Stomach (tissue), 4 donors: ENCODE results near the gene TMOD1.

Source experiments
- CTCF ChIP-seq, 7 experiments: fragments of 450-650 bp in 4 of 7; fragments of 200-600 bp in 3 of 7; sonication (generic) in 3 of 7; IDR thresholded peaks; one replicate each; pipeline ENCODE4 v1.5.1; 2016 to 2019; ENCODE audit warnings: antibody characterized with exemption in 7 of 7, control low read depth in 2 of 7, mild to moderate bottlenecking in 1 of 7
- EP300 ChIP-seq: sonication (generic); formaldehyde crosslinking; IDR thresholded peaks from one replicate; pipeline ENCODE4 v1.6.1; 2017; ENCODE audit warnings: antibody characterized with exemption
- POLR2A ChIP-seq, 4 donors: fragments of 450-650 bp; IDR thresholded peaks; one replicate each; pipeline ENCODE4 v1.6.1; 2016; ENCODE audit warnings: antibody characterized with exemption in 4 of 4, control low read depth in 2 of 4, mild to moderate bottlenecking in 1 of 4, moderate library complexity in 1 of 4
- POLR2AphosphoS5 ChIP-seq, 3 donors: sonication (generic); formaldehyde crosslinking; IDR thresholded peaks; one replicate each; pipeline ENCODE4 v1.6.1; 2016; ENCODE audit warnings: antibody characterized with exemption in 3 of 3

- TF ChIP-seq CTCF (IDR thresholded peaks at IDR 0.05) (no peak), POLR2A (IDR thresholded peaks at IDR 0.05) (no peak), EP300 (no peak), POLR2AphosphoS5 (IDR thresholded peaks at IDR 0.05) (no peak)
Measured at GRCh38 chr9:97480749-97481148, 20.7 kb upstream of the TMOD1 start.
